ENCODE data around the gene GPHB5.

Gene GPHB5, protein sequence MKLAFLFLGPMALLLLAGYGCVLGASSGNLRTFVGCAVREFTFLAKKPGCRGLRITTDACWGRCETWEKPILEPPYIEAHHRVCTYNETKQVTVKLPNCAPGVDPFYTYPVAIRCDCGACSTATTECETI

DNA sequence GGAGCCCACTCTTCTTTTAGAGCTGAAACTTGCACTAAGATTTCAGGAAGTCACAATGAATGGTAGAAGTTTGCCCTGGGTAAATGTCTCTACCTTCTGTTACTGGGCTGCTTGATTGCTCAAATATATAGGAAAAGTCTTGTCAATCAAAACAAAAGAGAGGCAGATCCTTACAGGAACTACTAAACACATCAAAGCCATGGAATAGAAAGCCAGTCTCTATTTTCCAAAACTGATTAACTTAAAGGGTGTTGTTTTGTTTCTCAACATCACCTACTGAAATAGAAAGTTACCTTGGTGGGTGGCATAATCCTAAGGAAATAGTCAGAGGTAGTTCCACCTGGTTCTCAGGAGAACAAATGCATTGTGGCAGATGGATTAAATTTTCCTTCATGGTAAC, at the start of gene GPHB5:
TSS of gene GPHB5 (minus strand) at position 101 of the 400 bp plus-strand sequence. CDS start 1,086 bp downstream, outside the sequence.
- H3K4me3 ChIP-seq (ENCODE audit: low read length): no peak within 1 kb of the TSS
- H3K79me2 ChIP-seq (ENCODE audit: low read length): no peaks in the 10 kb centered on the region
- H3K9ac ChIP-seq (ENCODE audit: low read length): no peak within 1 kb of the TSS
- H4K20me1 ChIP-seq (ENCODE audit: insufficient read depth, low read length): no peaks in the 10 kb centered on the region
- H3K27me3 ChIP-seq (replicated peaks; ENCODE audit: insufficient read depth, low read length): no peaks in the 10 kb centered on the region
- H3K4me2 ChIP-seq (ENCODE audit: low read depth, low read length): no peak within 1 kb of the TSS
- H3F3A ChIP-seq (ENCODE audit: insufficient read depth, low read length): no peaks in the 10 kb centered on the region
- no peak for DNase-seq
- no peaks in the 10 kb centered on the region for H3K9me3 ChIP-seq (replicated peaks; ENCODE audit: insufficient read depth, low read length)
- H3K4me1 ChIP-seq (ENCODE audit: low read length): no peaks in the 10 kb centered on the region
- H3K36me3 ChIP-seq (replicated peaks; ENCODE audit: insufficient read depth, low read length): no peaks in the 10 kb centered on the region
- no peaks in the 10 kb centered on the region for H3K9me2 ChIP-seq (replicated peaks; ENCODE audit: insufficient read depth, low read length)
- no peak within 1 kb of the TSS for H3K27ac ChIP-seq (ENCODE audit: low read length)
- H2AFZ ChIP-seq (ENCODE audit: low read length): no peak within 1 kb of the TSS
- TF ChIP-seq EZH2 (optimal IDR thresholded peaks at IDR 0.05; ENCODE audit: low read depth, low read length): no peak
- TF ChIP-seq, protein P1, sequence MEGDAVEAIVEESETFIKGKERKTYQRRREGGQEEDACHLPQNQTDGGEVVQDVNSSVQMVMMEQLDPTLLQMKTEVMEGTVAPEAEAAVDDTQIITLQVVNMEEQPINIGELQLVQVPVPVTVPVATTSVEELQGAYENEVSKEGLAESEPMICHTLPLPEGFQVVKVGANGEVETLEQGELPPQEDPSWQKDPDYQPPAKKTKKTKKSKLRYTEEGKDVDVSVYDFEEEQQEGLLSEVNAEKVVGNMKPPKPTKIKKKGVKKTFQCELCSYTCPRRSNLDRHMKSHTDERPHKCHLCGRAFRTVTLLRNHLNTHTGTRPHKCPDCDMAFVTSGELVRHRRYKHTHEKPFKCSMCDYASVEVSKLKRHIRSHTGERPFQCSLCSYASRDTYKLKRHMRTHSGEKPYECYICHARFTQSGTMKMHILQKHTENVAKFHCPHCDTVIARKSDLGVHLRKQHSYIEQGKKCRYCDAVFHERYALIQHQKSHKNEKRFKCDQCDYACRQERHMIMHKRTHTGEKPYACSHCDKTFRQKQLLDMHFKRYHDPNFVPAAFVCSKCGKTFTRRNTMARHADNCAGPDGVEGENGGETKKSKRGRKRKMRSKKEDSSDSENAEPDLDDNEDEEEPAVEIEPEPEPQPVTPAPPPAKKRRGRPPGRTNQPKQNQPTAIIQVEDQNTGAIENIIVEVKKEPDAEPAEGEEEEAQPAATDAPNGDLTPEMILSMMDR (IDR thresholded peaks at IDR 0.05; ENCODE audit: low read length): no peak
- TF ChIP-seq EZH2phosphoT487 (IDR thresholded peaks at IDR 0.05; ENCODE audit: low read length): no peak

DNA sequence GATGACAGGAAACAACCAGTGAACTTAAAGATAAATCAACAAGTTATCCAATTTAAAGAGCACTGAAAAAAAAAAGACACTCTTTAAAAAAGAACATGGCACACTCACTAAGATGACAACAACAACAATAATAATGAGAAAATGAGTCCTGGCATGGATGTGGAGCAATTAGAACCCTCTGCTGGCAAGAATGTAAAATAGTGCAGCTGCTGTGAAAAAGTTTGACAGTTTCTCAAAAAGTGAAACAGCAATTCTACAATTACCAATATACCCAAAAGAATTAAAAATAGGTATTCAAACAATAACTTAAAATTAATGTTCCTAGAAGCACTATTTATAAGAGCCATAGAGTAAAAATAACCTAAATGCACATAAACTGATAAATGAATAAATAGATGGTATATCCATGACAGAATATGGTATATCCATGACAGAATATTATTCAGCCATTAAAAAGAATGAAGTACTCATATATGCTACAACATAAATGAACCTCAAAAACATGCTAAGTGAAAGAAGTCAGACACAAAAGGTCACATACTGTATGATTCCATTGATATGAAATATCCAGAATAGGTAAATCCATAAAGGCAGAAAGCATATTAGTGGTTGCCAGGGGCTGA, 49.1 kb upstream of the GPHB5 start:
- TF ChIP-seq EZH2 (optimal IDR thresholded peaks at IDR 0.05; ENCODE audit: low read depth, low read length) (no peak), EZH2phosphoT487 (IDR thresholded peaks at IDR 0.05; ENCODE audit: low read length) (no peak)
- TF ChIP-seq, protein P1 (IDR thresholded peaks at IDR 0.05; ENCODE audit: low read length): no peak
- Histone ChIP-seq H3K27me3 (replicated peaks; ENCODE audit: insufficient read depth, low read length) (no peaks in the 10 kb centered on the region), H3K4me3 (ENCODE audit: low read length) (no peak overlapping the region)

GRCh38 chr14:63362389-63362819, 43.7 kb upstream of the GPHB5 start:
- H2AFZ ChIP-seq (ENCODE audit: low read length): no peak overlapping the region
- H3K9me3 ChIP-seq (replicated peaks; ENCODE audit: insufficient read depth, low read length): no peaks in the 10 kb centered on the region
- no peak overlapping the region for H3K4me2 ChIP-seq (ENCODE audit: low read depth, low read length)
- H3K9me2 ChIP-seq (replicated peaks; ENCODE audit: insufficient read depth, low read length): no peaks in the 10 kb centered on the region
- no peaks in the 10 kb centered on the region for H3K4me1 ChIP-seq (ENCODE audit: low read length)
- H3F3A ChIP-seq (ENCODE audit: insufficient read depth, low read length): no peaks in the 10 kb centered on the region
- no peak overlapping the region for H3K4me3 ChIP-seq (ENCODE audit: low read length)
- H3K27me3 ChIP-seq (replicated peaks; ENCODE audit: insufficient read depth, low read length): no peaks in the 10 kb centered on the region
- no peaks in the 10 kb centered on the region for H4K20me1 ChIP-seq (ENCODE audit: insufficient read depth, low read length)
- no peak for TF ChIP-seq EZH2phosphoT487 (IDR thresholded peaks at IDR 0.05; ENCODE audit: low read length)
- TF ChIP-seq, protein P1 (IDR thresholded peaks at IDR 0.05; ENCODE audit: low read length): no peak
- TF ChIP-seq EZH2 (optimal IDR thresholded peaks at IDR 0.05; ENCODE audit: low read depth, low read length): no peak
- no peaks in the 10 kb centered on the region for H3K79me2 ChIP-seq (ENCODE audit: low read length)
- H3K36me3 ChIP-seq (replicated peaks; ENCODE audit: insufficient read depth, low read length): no peaks in the 10 kb centered on the region
- no peak overlapping the region for H3K9ac ChIP-seq (ENCODE audit: low read length)
- DNase-seq: no peak
- H3K27ac ChIP-seq (ENCODE audit: low read length): no peak overlapping the region

More for the DNA sequence above, 49.1 kb upstream of the GPHB5 start:
- H3K4me2 ChIP-seq (ENCODE audit: low read depth, low read length): no peak overlapping the region
- no peaks in the 10 kb centered on the region for H3K79me2 ChIP-seq (ENCODE audit: low read length)
- no peak for DNase-seq
- H4K20me1 ChIP-seq (ENCODE audit: insufficient read depth, low read length): no peaks in the 10 kb centered on the region
- no peaks in the 10 kb centered on the region for H3K36me3 ChIP-seq (replicated peaks; ENCODE audit: insufficient read depth, low read length)
- H3F3A ChIP-seq (ENCODE audit: insufficient read depth, low read length): no peaks in the 10 kb centered on the region
- no peak overlapping the region for H2AFZ ChIP-seq (ENCODE audit: low read length)
- H3K27ac ChIP-seq (ENCODE audit: low read length): no peak overlapping the region
- no peaks in the 10 kb centered on the region for H3K9me3 ChIP-seq (replicated peaks; ENCODE audit: insufficient read depth, low read length)
- no peaks in the 10 kb centered on the region for H3K4me1 ChIP-seq (ENCODE audit: low read length)
- no peaks in the 10 kb centered on the region for H3K9me2 ChIP-seq (replicated peaks; ENCODE audit: insufficient read depth, low read length)
- no peak overlapping the region for H3K9ac ChIP-seq (ENCODE audit: low read length)
